ENCODE data around the gene CADPS2.

Gene CADPS2

DNA sequence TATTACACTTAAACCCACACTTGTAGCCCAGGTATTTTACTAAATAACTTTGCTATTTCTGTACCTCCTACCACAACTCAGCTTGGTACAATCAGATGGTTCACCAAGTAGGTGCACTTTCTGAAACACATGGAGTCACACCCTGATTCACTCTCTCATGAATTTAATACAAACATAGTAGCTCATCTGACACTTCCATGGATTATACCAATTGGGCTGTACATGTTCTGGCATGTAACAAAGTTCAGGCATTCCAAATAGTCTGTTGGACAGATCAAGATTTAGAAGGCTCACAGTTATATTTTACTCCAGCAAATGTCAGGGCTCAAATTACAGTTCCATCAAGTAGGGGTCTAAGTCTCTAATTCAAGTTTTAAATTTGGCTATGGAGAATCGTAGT, 121.4 kb downstream of the CADPS2 start:
- no peaks in the 10 kb centered on the region for H3K79me2 ChIP-seq (ENCODE audit: insufficient read depth, low read length)
- H3K9me3 ChIP-seq (ENCODE audit: insufficient read depth, low read length), result no peaks in the 10 kb centered on the region
- no peak for TF ChIP-seq EZH2phosphoT487 (conservative IDR thresholded peaks at IDR 0.05; ENCODE audit: low read length)
- TF ChIP-seq, protein P1, sequence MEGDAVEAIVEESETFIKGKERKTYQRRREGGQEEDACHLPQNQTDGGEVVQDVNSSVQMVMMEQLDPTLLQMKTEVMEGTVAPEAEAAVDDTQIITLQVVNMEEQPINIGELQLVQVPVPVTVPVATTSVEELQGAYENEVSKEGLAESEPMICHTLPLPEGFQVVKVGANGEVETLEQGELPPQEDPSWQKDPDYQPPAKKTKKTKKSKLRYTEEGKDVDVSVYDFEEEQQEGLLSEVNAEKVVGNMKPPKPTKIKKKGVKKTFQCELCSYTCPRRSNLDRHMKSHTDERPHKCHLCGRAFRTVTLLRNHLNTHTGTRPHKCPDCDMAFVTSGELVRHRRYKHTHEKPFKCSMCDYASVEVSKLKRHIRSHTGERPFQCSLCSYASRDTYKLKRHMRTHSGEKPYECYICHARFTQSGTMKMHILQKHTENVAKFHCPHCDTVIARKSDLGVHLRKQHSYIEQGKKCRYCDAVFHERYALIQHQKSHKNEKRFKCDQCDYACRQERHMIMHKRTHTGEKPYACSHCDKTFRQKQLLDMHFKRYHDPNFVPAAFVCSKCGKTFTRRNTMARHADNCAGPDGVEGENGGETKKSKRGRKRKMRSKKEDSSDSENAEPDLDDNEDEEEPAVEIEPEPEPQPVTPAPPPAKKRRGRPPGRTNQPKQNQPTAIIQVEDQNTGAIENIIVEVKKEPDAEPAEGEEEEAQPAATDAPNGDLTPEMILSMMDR (IDR thresholded peaks at IDR 0.05; ENCODE audit: insufficient read depth, low read length, poor library complexity, severe bottlenecking), result no peak
- no peak overlapping the region for H3K4me3 ChIP-seq (ENCODE audit: insufficient read depth, low read length, poor library complexity, severe bottlenecking)
- no peaks in the 10 kb centered on the region for H3K27me3 ChIP-seq (ENCODE audit: low read length)
- no peaks in the 10 kb centered on the region for H4K20me1 ChIP-seq (ENCODE audit: low read depth, low read length)
- no peak overlapping the region for H3K9ac ChIP-seq (ENCODE audit: low read length)
- H2AFZ ChIP-seq (ENCODE audit: low read depth, low read length, severe bottlenecking), result no peak overlapping the region
- no peak overlapping the region for H3K27ac ChIP-seq (ENCODE audit: low read depth, low read length)
- H3K9me2 ChIP-seq (replicated peaks; ENCODE audit: insufficient read depth, low read length), result no peaks in the 10 kb centered on the region
- no peaks in the 10 kb centered on the region for H3K36me3 ChIP-seq (ENCODE audit: low read length)
- H3F3A ChIP-seq (ENCODE audit: insufficient read depth), result no peaks in the 10 kb centered on the region
- H3K4me2 ChIP-seq (ENCODE audit: low read depth, low read length, poor library complexity, severe bottlenecking), result no peak overlapping the region

DNA sequence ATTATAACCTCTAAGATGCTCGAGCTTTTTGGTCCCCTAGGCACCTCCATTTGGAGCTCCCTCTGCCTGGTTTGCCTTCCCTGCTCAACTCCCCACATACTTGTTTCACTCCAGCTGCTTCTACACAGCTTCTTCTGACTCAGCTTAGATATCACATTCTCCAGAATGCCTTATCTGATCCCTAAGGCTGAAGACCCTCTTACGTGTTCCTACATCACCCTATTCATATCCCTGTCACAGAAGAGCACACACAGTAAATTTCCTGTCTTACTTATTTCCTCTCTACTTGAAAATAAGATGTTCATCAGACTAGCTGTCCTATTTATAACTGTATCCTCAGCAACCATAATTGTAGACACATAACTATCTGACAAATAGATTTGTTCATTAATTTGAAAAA, 122.2 kb downstream of the CADPS2 start:
- no peak overlapping the region for H3K4me3 ChIP-seq (ENCODE audit: insufficient read depth, low read length, poor library complexity, severe bottlenecking)
- no peak for TF ChIP-seq EZH2phosphoT487 (conservative IDR thresholded peaks at IDR 0.05; ENCODE audit: low read length)

DNA sequence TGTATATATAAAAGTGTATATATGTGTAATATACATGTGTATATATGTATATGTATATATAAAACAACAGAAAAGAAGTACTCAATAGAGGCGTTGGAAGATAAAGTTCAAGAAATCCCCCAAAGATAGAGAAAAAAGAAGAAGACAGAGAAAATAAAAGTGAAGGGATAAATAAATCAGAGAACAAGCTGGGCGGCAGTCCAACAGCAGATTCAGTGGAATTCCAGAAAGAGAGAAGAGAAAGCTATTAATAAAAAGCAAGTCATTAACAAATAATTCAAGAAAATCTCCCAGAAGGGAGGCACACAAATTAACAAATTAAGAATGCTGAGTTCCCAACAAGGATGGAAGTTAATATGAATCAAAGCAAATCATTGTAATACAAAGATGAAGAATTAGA, 124.2 kb downstream of the CADPS2 start:
- Histone ChIP-seq H3K36me3 (ENCODE audit: low read length) (no peaks in the 10 kb centered on the region), H3K9me3 (ENCODE audit: insufficient read depth, low read length) (no peaks in the 10 kb centered on the region), H3F3A (ENCODE audit: insufficient read depth) (no peaks in the 10 kb centered on the region), H3K9me2 (replicated peaks; ENCODE audit: insufficient read depth, low read length) (no peaks in the 10 kb centered on the region), H3K9ac (ENCODE audit: low read length) (no peak overlapping the region), H2AFZ (ENCODE audit: low read depth, low read length, severe bottlenecking) (no peak overlapping the region), H3K27me3 (ENCODE audit: low read length) (no peaks in the 10 kb centered on the region), H3K4me2 (ENCODE audit: low read depth, low read length, poor library complexity, severe bottlenecking) (no peak overlapping the region), H4K20me1 (ENCODE audit: low read depth, low read length) (no peaks in the 10 kb centered on the region), H3K79me2 (ENCODE audit: insufficient read depth, low read length) (no peaks in the 10 kb centered on the region), H3K27ac (ENCODE audit: low read depth, low read length) (no peak overlapping the region), H3K4me3 (ENCODE audit: insufficient read depth, low read length, poor library complexity, severe bottlenecking) (no peak overlapping the region)
- TF ChIP-seq, protein P1 (IDR thresholded peaks at IDR 0.05; ENCODE audit: insufficient read depth, low read length, poor library complexity, severe bottlenecking), result no peak
- no peak for TF ChIP-seq EZH2phosphoT487 (conservative IDR thresholded peaks at IDR 0.05; ENCODE audit: low read length)

More for the DNA sequence above, 122.2 kb downstream of the CADPS2 start:
- H3K9ac ChIP-seq (ENCODE audit: low read length), result no peak overlapping the region
- no peaks in the 10 kb centered on the region for H3F3A ChIP-seq (ENCODE audit: insufficient read depth)
- H3K27ac ChIP-seq (ENCODE audit: low read depth, low read length), result no peak overlapping the region
- no peaks in the 10 kb centered on the region for H3K79me2 ChIP-seq (ENCODE audit: insufficient read depth, low read length)
- H3K4me2 ChIP-seq (ENCODE audit: low read depth, low read length, poor library complexity, severe bottlenecking), result no peak overlapping the region
- H3K36me3 ChIP-seq (ENCODE audit: low read length), result no peaks in the 10 kb centered on the region
- no peaks in the 10 kb centered on the region for H3K27me3 ChIP-seq (ENCODE audit: low read length)
- no peaks in the 10 kb centered on the region for H3K9me2 ChIP-seq (replicated peaks; ENCODE audit: insufficient read depth, low read length)
- H2AFZ ChIP-seq (ENCODE audit: low read depth, low read length, severe bottlenecking), result no peak overlapping the region
- H3K9me3 ChIP-seq (ENCODE audit: insufficient read depth, low read length), result no peaks in the 10 kb centered on the region
- no peaks in the 10 kb centered on the region for H4K20me1 ChIP-seq (ENCODE audit: low read depth, low read length)

DNA sequence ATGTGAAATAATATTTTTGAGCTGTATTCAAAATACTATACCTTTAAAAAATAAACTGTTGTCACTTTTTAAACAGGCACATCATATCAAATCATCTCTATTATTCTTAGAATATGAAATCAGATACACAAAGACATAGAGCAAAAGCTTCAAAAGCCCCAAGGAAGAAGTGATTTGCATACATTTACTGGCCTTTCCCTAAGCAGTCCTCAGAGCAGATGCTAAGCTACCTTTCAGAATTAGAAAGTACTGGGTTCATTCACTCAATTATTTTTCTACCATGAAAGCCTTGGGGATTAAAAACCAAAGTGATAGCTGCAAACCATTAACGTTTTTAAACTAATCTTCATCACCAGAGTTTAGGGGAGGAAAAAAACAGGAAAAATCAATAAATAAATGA, 127.8 kb downstream of the CADPS2 start:
- Histone ChIP-seq H3K27me3 (ENCODE audit: low read length) (no peaks in the 10 kb centered on the region), H3K36me3 (ENCODE audit: low read length) (no peaks in the 10 kb centered on the region), H3K27ac (ENCODE audit: low read depth, low read length) (no peak overlapping the region), H3K4me2 (ENCODE audit: low read depth, low read length, poor library complexity, severe bottlenecking) (no peak overlapping the region), H3K9me2 (replicated peaks; ENCODE audit: insufficient read depth, low read length) (no peaks in the 10 kb centered on the region), H3K9me3 (ENCODE audit: insufficient read depth, low read length) (no peaks in the 10 kb centered on the region), H3K79me2 (ENCODE audit: insufficient read depth, low read length) (no peaks in the 10 kb centered on the region), H2AFZ (ENCODE audit: low read depth, low read length, severe bottlenecking) (no peak overlapping the region), H3K4me3 (ENCODE audit: insufficient read depth, low read length, poor library complexity, severe bottlenecking) (no peak overlapping the region), H3K9ac (ENCODE audit: low read length) (no peak overlapping the region), H4K20me1 (ENCODE audit: low read depth, low read length) (no peaks in the 10 kb centered on the region), H3F3A (ENCODE audit: insufficient read depth) (no peaks in the 10 kb centered on the region)
- no peak for TF ChIP-seq EZH2phosphoT487 (conservative IDR thresholded peaks at IDR 0.05; ENCODE audit: low read length)
- TF ChIP-seq, protein P1 (IDR thresholded peaks at IDR 0.05; ENCODE audit: insufficient read depth, low read length, poor library complexity, severe bottlenecking), result no peak
